ENCODE data around the gene PUS1.
A peak's percentile ranks its signal among the peaks of the same experiment; 100 is the strongest.

PUS1 gene

GRCh38 chr12:131911028-131911650 is 17.9 kb upstream of the PUS1 start (continued):
- TF ChIP-seq ZNF423 (tag by site-specific recombination; IDR thresholded peaks at IDR 0.05) (no peak), PRDM2 (tag by site-specific recombination; IDR thresholded peaks at IDR 0.05; ENCODE audit: borderline replicate concordance) (no peak), ZNF555 (tag by site-specific recombination; conservative IDR thresholded peaks at IDR 0.05) (no peak)

GRCh38 chr12:131911851-131912477 is 17.1 kb upstream of the PUS1 start:
- peaks cover 5% of the 10 kb centered on the region for H3K4me1 ChIP-seq (ENCODE audit: control insufficient read depth, insufficient read depth, low read length)
- CTCF ChIA-PET = interaction anchor here (0.6 to 0.9 kb wide), 5 partner anchors 13 to 848 kb away, joined by 3 to 4 read pairs (median 3); no protein-coding TSS in a partner anchor
- H3K36me3 ChIP-seq (ENCODE audit: control insufficient read depth in 2 of 2, insufficient read depth in 1 of 2, low read length in 2 of 2) = peaks cover 0 to 90% of the 10 kb centered on the region in 2 experiments; a peak in 1 of 3 replicates
- H3K9me3 ChIP-seq (ENCODE audit: control insufficient read depth, insufficient read depth, low read depth, low read length) = no peaks in the 10 kb centered on the region
- no peak for TF ChIP-seq ZNF266 (tag by site-specific recombination; IDR thresholded peaks at IDR 0.05; ENCODE audit: low read depth)
- no peak for TF ChIP-seq ZBTB20 (tag by site-specific recombination; IDR thresholded peaks at IDR 0.05)
- TF ChIP-seq ZNF23 (tag by site-specific recombination; IDR thresholded peaks at IDR 0.05; ENCODE audit: borderline replicate concordance) = no peak
- TF ChIP-seq ZNF518A (tag by site-specific recombination; conservative IDR thresholded peaks at IDR 0.05; ENCODE audit: low read depth) = no peak
- no peak for TF ChIP-seq KLF7 (tag by site-specific recombination; IDR thresholded peaks at IDR 0.05; ENCODE audit: borderline replicate concordance)
- TF ChIP-seq KLF17 (tag by site-specific recombination; IDR thresholded peaks at IDR 0.05) = no peak
- TF ChIP-seq TRIM28 (IDR thresholded peaks at IDR 0.05; ENCODE audit: borderline replicate concordance, low read length) = no peak
- no peak for TF ChIP-seq PATZ1 (tag by site-specific recombination; IDR thresholded peaks at IDR 0.05)
- no peak for TF ChIP-seq REST (tag by site-specific recombination; IDR thresholded peaks at IDR 0.05)
- TF ChIP-seq ZNF416 (tag by site-specific recombination; IDR thresholded peaks at IDR 0.05) = no peak
- POLR2A ChIA-PET = interaction anchor here (0.6 to 1.8 kb wide), 5 partner anchors 9 to 42 kb away, joined by 3 to 8 read pairs (median 4); partner anchors contain the start of gene PUS1
- 0 out of 2 replicates have a peak overlapping the region, but pooled peaks have one; percentile 31 for H3K27ac ChIP-seq (ENCODE audit: extremely low read depth, low read depth, low read length)
- H3K4me3 ChIP-seq (ENCODE audit: low read depth, low read length) = no peak overlapping the region

Data from HEK293 (cell line).